Neural progenitor cell (in vitro differentiated cells): Measurements from ENCODE around the gene CCT5. TPM values are rescaled to one million over a fixed set of nuclear protein-coding genes. Genes with fewer than 3 reads are reported as not detected.

Experiments used
- DNase-seq: peaks from one replicate; pipeline ENCODE4 v3.0.0-alpha.2; 2016; ENCODE audit warnings: low spot score
- H2AFZ ChIP-seq: fragments of 200-600 bp; sonication (generic); replicated peaks from 2 replicates; pipeline ENCODE4 v1.6.1; 2016; ENCODE audit warnings: antibody characterized with exemption
- H3F3A ChIP-seq: fragments of 200-600 bp; sonication (generic); 2 replicates; pipeline ENCODE4 v1.6.1; 2016; ENCODE audit warnings: antibody characterized with exemption, low read depth
- H3K27ac ChIP-seq: fragments of 200-600 bp; sonication (generic); 2 replicates; pipeline ENCODE4 v1.5.1; 2016; ENCODE audit warnings: mild to moderate bottlenecking
- H3K27me3 ChIP-seq: fragments of 200-600 bp; sonication (generic); 2 replicates; pipeline ENCODE4 v1.6.1; 2016; ENCODE audit warnings: mild to moderate bottlenecking, moderate library complexity
- H3K36me3 ChIP-seq: fragments of 200-600 bp; sonication (generic); 2 replicates; pipeline ENCODE4 v1.5.1; 2016
- H3K4me1 ChIP-seq: fragments of 200-600 bp; sonication (generic); 2 replicates; pipeline ENCODE4 v1.6.1; 2016; ENCODE audit warnings: mixed run types
- H3K4me2 ChIP-seq: fragments of 200-600 bp; sonication (generic); 2 replicates; pipeline ENCODE4 v1.6.1; 2016
- H3K4me3 ChIP-seq: fragments of 200-600 bp; sonication (generic); 2 replicates; pipeline ENCODE4 v1.5.1; 2016
- H3K79me2 ChIP-seq: fragments of 200-600 bp; sonication (generic); 2 replicates; pipeline ENCODE4 v1.6.1; 2016; ENCODE audit warnings: low read depth
- H3K9ac ChIP-seq: fragments of 200-600 bp; sonication (generic); 2 replicates; pipeline ENCODE4 v1.6.1; 2016
- H3K9me3 ChIP-seq: fragments of 200-600 bp; sonication (generic); 2 replicates; pipeline ENCODE4 v1.5.1; 2016; ENCODE audit warnings: low read depth
- H4K20me1 ChIP-seq: fragments of 200-600 bp; sonication (generic); 2 replicates; pipeline ENCODE4 v1.6.1; 2016; ENCODE audit warnings: low read depth
- H3K27ac Mint-ChIP-seq: 3 replicates; pipeline ENCODE4 v1.8.0; 2021; ENCODE audit warnings: mixed read lengths
- H3K27me3 Mint-ChIP-seq: 2 replicates; pipeline ENCODE4 v1.8.0; 2022; ENCODE audit warnings: low read depth, mild to moderate bottlenecking, inconsistent platforms, moderate library complexity, mixed read lengths; ENCODE audit not compliant: insufficient read depth
- H3K36me3 Mint-ChIP-seq: 3 replicates; pipeline ENCODE4 v1.8.0; 2021; ENCODE audit warnings: mixed read lengths
- H3K4me1 Mint-ChIP-seq: 3 replicates; pipeline ENCODE4 v1.8.0; 2021; ENCODE audit warnings: mixed read lengths
- H3K4me3 Mint-ChIP-seq: 3 replicates; pipeline ENCODE4 v1.8.0; 2021; ENCODE audit warnings: mild to moderate bottlenecking, moderate library complexity, mixed read lengths
- H3K9me3 Mint-ChIP-seq: 3 replicates; pipeline ENCODE4 v1.8.0; 2020; ENCODE audit warnings: mixed read lengths
- EZH2 ChIP-seq: fragments of 200-600 bp; sonication (generic); IDR thresholded peaks from 2 replicates; pipeline ENCODE4 v1.6.1; 2017; ENCODE audit warnings: antibody characterized with exemption, mild to moderate bottlenecking, moderate library complexity
- EZH2phosphoT487 ChIP-seq: fragments of 200-600 bp; sonication (generic); IDR thresholded peaks from 2 replicates; pipeline ENCODE4 v1.6.1; 2017; ENCODE audit warnings: antibody characterized with exemption
- total RNA-seq: library from RNA; depleted of rRNA; stranded (reverse); fragments of >200 nt; gene quantifications from 2 replicates; pipeline ENCODE4 v1.2.3, GENCODE V29; 2015; ENCODE audit warnings: low replicate concordance
- TF ChIP-seq, protein P1 (sequence below): fragments of 200-600 bp; sonication (generic); IDR thresholded peaks from 2 replicates; pipeline ENCODE4 v1.5.1; 2017; ENCODE audit warnings: antibody characterized with exemption, mild to moderate bottlenecking

The CCT5 gene
- total RNA-seq, 1 donor from 2014 or later = 532 TPM

DNA sequence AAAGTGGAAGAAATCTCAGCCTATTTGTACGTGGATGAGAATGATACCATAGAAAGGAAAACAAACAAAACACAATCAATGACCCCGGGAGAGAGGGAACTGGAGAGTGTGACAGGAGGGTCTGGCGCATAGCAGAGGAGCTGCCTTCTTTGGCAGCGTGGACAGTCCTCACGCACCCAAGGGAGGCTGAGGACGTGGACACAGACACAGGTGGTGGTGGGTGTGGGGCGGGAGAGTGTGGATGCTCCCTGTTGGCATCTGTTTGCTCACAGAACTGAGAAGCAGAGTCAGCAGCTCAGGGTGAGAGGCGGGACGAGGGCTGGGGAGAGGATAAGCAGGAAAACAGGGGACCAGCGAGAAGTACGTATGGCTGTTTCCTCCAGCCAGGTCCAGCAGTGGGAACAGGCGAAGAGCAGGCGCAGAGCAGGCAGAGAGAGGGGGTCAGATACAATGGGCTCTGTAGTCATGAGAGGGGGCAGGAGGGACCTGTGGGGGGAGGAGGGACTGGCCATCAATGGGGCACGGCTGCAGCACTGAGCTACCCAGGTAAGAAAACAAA, 47.6 kb downstream of the CCT5 start:
- peaks cover 6% of the 10 kb centered on the region for H3K4me1 ChIP-seq
- H3K9me3 Mint-ChIP-seq = peaks cover 3% of the 10 kb centered on the region
- no peak overlapping the region for H3K27ac ChIP-seq
- no peaks in the 10 kb centered on the region for H3K27me3 Mint-ChIP-seq
- H3K79me2 ChIP-seq = no peaks in the 10 kb centered on the region
- TF ChIP-seq EZH2phosphoT487 (no peak), EZH2 (no peak)
- TF ChIP-seq, protein P1, sequence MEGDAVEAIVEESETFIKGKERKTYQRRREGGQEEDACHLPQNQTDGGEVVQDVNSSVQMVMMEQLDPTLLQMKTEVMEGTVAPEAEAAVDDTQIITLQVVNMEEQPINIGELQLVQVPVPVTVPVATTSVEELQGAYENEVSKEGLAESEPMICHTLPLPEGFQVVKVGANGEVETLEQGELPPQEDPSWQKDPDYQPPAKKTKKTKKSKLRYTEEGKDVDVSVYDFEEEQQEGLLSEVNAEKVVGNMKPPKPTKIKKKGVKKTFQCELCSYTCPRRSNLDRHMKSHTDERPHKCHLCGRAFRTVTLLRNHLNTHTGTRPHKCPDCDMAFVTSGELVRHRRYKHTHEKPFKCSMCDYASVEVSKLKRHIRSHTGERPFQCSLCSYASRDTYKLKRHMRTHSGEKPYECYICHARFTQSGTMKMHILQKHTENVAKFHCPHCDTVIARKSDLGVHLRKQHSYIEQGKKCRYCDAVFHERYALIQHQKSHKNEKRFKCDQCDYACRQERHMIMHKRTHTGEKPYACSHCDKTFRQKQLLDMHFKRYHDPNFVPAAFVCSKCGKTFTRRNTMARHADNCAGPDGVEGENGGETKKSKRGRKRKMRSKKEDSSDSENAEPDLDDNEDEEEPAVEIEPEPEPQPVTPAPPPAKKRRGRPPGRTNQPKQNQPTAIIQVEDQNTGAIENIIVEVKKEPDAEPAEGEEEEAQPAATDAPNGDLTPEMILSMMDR = no peak
- H3K9ac ChIP-seq = no peak overlapping the region
- H3K9me3 ChIP-seq = no peaks in the 10 kb centered on the region
- H2AFZ ChIP-seq = no peak overlapping the region
- H3F3A ChIP-seq = no peaks in the 10 kb centered on the region
- no peaks in the 10 kb centered on the region for H3K27me3 ChIP-seq
- H3K4me3 Mint-ChIP-seq = no peak overlapping the region
- H3K36me3 ChIP-seq = no peaks in the 10 kb centered on the region
- no peak overlapping the region for H3K4me3 ChIP-seq
- H3K4me1 Mint-ChIP-seq = no peaks in the 10 kb centered on the region
- H4K20me1 ChIP-seq = no peaks in the 10 kb centered on the region
- DNase-seq = no peak
- H3K27ac Mint-ChIP-seq = no peak overlapping the region
- H3K4me2 ChIP-seq = peak overlapping the region; percentile 6
- peaks cover 8% of the 10 kb centered on the region for H3K36me3 Mint-ChIP-seq

DNA sequence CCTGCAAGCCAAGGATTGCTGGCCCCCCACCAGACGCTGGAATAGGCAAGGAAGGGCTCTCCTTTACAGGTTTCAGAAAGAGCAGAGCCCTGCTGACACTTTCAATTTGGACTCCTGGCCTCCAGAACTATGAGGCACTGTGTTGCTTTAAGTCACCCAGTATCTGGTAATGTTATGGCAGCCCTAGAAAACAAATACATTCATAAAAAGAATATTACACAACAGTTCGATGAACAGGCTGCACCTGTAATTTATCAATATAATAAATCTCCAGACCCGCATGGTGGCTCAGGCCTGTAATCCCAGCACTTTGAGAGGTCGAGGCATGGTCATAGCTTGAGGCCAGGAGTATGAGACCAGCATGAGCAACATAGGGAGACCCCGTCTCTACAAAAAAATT, 50.2 kb downstream of the CCT5 start:
- DNase-seq = no peak
- no peak overlapping the region for H3K4me2 ChIP-seq
- H3K4me1 ChIP-seq = peaks cover 6% of the 10 kb centered on the region
- no peaks in the 10 kb centered on the region for H4K20me1 ChIP-seq
- no peak overlapping the region for H2AFZ ChIP-seq
- Mint-ChIP-seq H3K4me1 (peaks cover 6% of the 10 kb centered on the region), H3K9me3 (no peaks in the 10 kb centered on the region), H3K27ac (no peak overlapping the region), H3K27me3 (no peaks in the 10 kb centered on the region), H3K36me3 (peaks cover 9% of the 10 kb centered on the region), H3K4me3 (no peak overlapping the region)
- H3K9me3 ChIP-seq = no peaks in the 10 kb centered on the region
- no peaks in the 10 kb centered on the region for H3K36me3 ChIP-seq
- TF ChIP-seq, protein P1 = no peak
- TF ChIP-seq EZH2phosphoT487 (no peak), EZH2 (no peak)
- no peak overlapping the region for H3K9ac ChIP-seq
- no peak overlapping the region for H3K4me3 ChIP-seq
- H3K27ac ChIP-seq = no peak overlapping the region
- H3F3A ChIP-seq = no peaks in the 10 kb centered on the region
- no peaks in the 10 kb centered on the region for H3K79me2 ChIP-seq
- no peaks in the 10 kb centered on the region for H3K27me3 ChIP-seq

- H3K4me3 ChIP-seq = no peak overlapping the region
- H3K79me2 ChIP-seq = no peaks in the 10 kb centered on the region
- no peak overlapping the region for H2AFZ ChIP-seq
- Mint-ChIP-seq H3K27ac (no peak overlapping the region), H3K27me3 (no peaks in the 10 kb centered on the region), H3K4me1 (peaks cover 9% of the 10 kb centered on the region), H3K4me3 (no peak overlapping the region), H3K36me3 (peaks cover 11% of the 10 kb centered on the region), H3K9me3 (no peaks in the 10 kb centered on the region)
- H3K4me2 ChIP-seq = no peak overlapping the region
- TF ChIP-seq, protein P1 = no peak
- TF ChIP-seq EZH2phosphoT487 (no peak), EZH2 (no peak)
- peaks cover 10% of the 10 kb centered on the region for H3K4me1 ChIP-seq
- H3K9ac ChIP-seq = no peak overlapping the region
- peaks cover 3% of the 10 kb centered on the region for H3F3A ChIP-seq
- no peak overlapping the region for H3K27ac ChIP-seq
- no peaks in the 10 kb centered on the region for H3K36me3 ChIP-seq
- H4K20me1 ChIP-seq = no peaks in the 10 kb centered on the region
- peaks cover 4% of the 10 kb centered on the region for H3K27me3 ChIP-seq
- no peaks in the 10 kb centered on the region for H3K9me3 ChIP-seq
- DNase-seq = no peak
Measured at GRCh38 chr5:10301266-10301665, 51.2 kb downstream of the CCT5 start.
